HEK293 (cell line): ENCODE measurements around the gene SPEM2.
A peak's percentile ranks its signal among the peaks of the same experiment; 100 is the strongest.

ENCODE experiments used
- HOXA7 ChIP-seq: sonication (generic); formaldehyde crosslinking; IDR thresholded peaks from 2 replicates; pipeline ENCODE4 v1.8.1; 2022; ENCODE audit warnings: missing genetic modification reagents, borderline replicate concordance
- INSM2 ChIP-seq: fragments of 450-650 bp; formaldehyde crosslinking; IDR thresholded peaks from 2 replicates; pipeline ENCODE4 v1.5.1; 2016; ENCODE audit warnings: missing biosample characterization, missing genetic modification characterization
- PRDM4 ChIP-seq: fragments of 450-650 bp; formaldehyde crosslinking; IDR thresholded peaks from 2 replicates; pipeline ENCODE4 v1.5.1; 2017; ENCODE audit warnings: missing biosample characterization, missing genetic modification characterization
- REST ChIP-seq: fragments of 450-650 bp; formaldehyde crosslinking; IDR thresholded peaks from 2 replicates; pipeline ENCODE4 v1.5.1; 2016; ENCODE audit warnings: missing biosample characterization, missing genetic modification characterization
- SP3 ChIP-seq: fragments of 450-650 bp; formaldehyde crosslinking; IDR thresholded peaks from 2 replicates; pipeline ENCODE4 v1.5.1; 2016; ENCODE audit warnings: missing biosample characterization, missing genetic modification characterization
- ZBTB11 ChIP-seq: fragments of 450-650 bp; formaldehyde crosslinking; conservative IDR thresholded peaks from 2 replicates; pipeline ENCODE4 v1.5.1; 2016; ENCODE audit warnings: low read depth, missing biosample characterization, missing genetic modification characterization
- ZBTB7A ChIP-seq: fragments of 450-650 bp; formaldehyde crosslinking; IDR thresholded peaks from 2 replicates; pipeline ENCODE4 v1.5.1; 2016; ENCODE audit warnings: low read depth, missing biosample characterization, missing genetic modification characterization
- ZNF2 ChIP-seq: fragments of 450-650 bp; formaldehyde crosslinking; IDR thresholded peaks from 2 replicates; pipeline ENCODE4 v1.5.1; 2016; ENCODE audit warnings: missing biosample characterization, missing genetic modification characterization
- ZNF26 ChIP-seq: fragments of 450-650 bp; formaldehyde crosslinking; IDR thresholded peaks from 2 replicates; pipeline ENCODE4 v1.5.1; 2016; ENCODE audit warnings: missing biosample characterization, missing genetic modification characterization
- ZNF354C ChIP-seq: fragments of 450-650 bp; formaldehyde crosslinking; IDR thresholded peaks from 2 replicates; pipeline ENCODE4 v1.5.1; 2016; ENCODE audit warnings: missing biosample characterization, missing genetic modification characterization, low read depth, borderline replicate concordance
- ZNF398 ChIP-seq: fragments of 450-650 bp; formaldehyde crosslinking; IDR thresholded peaks from 2 replicates; pipeline ENCODE4 v1.5.1; 2017; ENCODE audit warnings: missing biosample characterization, missing genetic modification characterization
- ZNF488 ChIP-seq: fragments of 450-650 bp; formaldehyde crosslinking; IDR thresholded peaks from 2 replicates; pipeline ENCODE4 v1.5.1; 2016; ENCODE audit warnings: missing biosample characterization, missing genetic modification characterization
- ZNF514 ChIP-seq: fragments of 450-650 bp; formaldehyde crosslinking; IDR thresholded peaks from 2 replicates; pipeline ENCODE4 v1.5.1; 2016; ENCODE audit warnings: missing biosample characterization, missing genetic modification characterization
- ZNF561 ChIP-seq: fragments of 450-650 bp; IDR thresholded peaks from 2 replicates; pipeline ENCODE4 v1.5.1; 2018; ENCODE audit warnings: missing biosample characterization, missing genetic modification characterization, borderline replicate concordance
- ZNF785 ChIP-seq: fragments of 450-650 bp; formaldehyde crosslinking; IDR thresholded peaks from 2 replicates; pipeline ENCODE4 v1.5.1; 2016; ENCODE audit warnings: missing biosample characterization, missing genetic modification characterization
- ZNF837 ChIP-seq: fragments of 450-650 bp; formaldehyde crosslinking; IDR thresholded peaks from 2 replicates; pipeline ENCODE4 v1.5.1; 2016; ENCODE audit warnings: missing biosample characterization, missing genetic modification characterization
- ZSCAN30 ChIP-seq: fragments of 450-650 bp; IDR thresholded peaks from 2 replicates; pipeline ENCODE4 v1.5.1; 2018; ENCODE audit warnings: missing biosample characterization, mild to moderate bottlenecking, missing genetic modification characterization, moderate library complexity
- ZSCAN4 ChIP-seq: fragments of 450-650 bp; formaldehyde crosslinking; IDR thresholded peaks from 2 replicates; pipeline ENCODE4 v1.5.1; 2017; ENCODE audit warnings: missing biosample characterization, missing genetic modification characterization

SPEM2 gene

GRCh38 chr17:7440113-7440833, 14.9 kb downstream of the SPEM2 start (continued):
- TF ChIP-seq ZBTB7A (tag by site-specific recombination) (peak; percentile 73; the same call in 1 of the 2 replicates), ZNF26 (tag by site-specific recombination) (no peak), ZNF488 (no peak), SP3 (tag by site-specific recombination) (no peak; the same call in 1 of the 2 replicates), ZNF2 (tag by site-specific recombination) (no peak; the same call in 1 of the 2 replicates), ZNF398 (peak; percentile 65), ZNF514 (no peak), ZSCAN4 (tag by site-specific recombination) (no peak), REST (tag by site-specific recombination) (no peak), ZNF785 (tag by site-specific recombination) (no peak; the same call in 1 of the 2 replicates), ZNF354C (no peak), HOXA7 (no peak), PRDM4 (tag by site-specific recombination) (no peak), ZNF837 (tag by site-specific recombination) (no peak), ZBTB11 (tag by site-specific recombination) (peak; percentile 35; the same call in 1 of the 2 replicates), ZNF561 (tag by site-specific recombination) (no peak), ZSCAN30 (tag by site-specific recombination) (no peak), INSM2 (tag by site-specific recombination) (no peak)
